HG03196 (cell line): ENCODE measurements around the gene LRRC52.

ENCODE experiments used
- ATAC-seq: cut with Tn5 transposase; IDR thresholded peaks from one replicate; pipeline ENCODE4 v1.9.1; 2021; ENCODE audit not compliant: unreplicated experiment

Gene LRRC52

GRCh38 chr1:165537356-165538109 is 6.3 kb upstream of the LRRC52 start:
- ATAC-seq: no peak

GRCh38 chr1:165539306-165539705 is 4.5 kb upstream of the LRRC52 start:
- no peak for ATAC-seq

GRCh38 chr1:165539908-165540307 is 3.9 kb upstream of the LRRC52 start:
- ATAC-seq: no peak

GRCh38 chr1:165542015-165542631 is 1.7 kb upstream of the LRRC52 start:
- no peak for ATAC-seq

GRCh38 chr1:165542647-165543046 is 1.2 kb upstream of the LRRC52 start:
- ATAC-seq: no peak

GRCh38 chr1:165544996-165545395 is 1.2 kb downstream of the LRRC52 start:
- ATAC-seq: no peak

GRCh38 chr1:165545974-165546373 is 2.2 kb downstream of the LRRC52 start:
- ATAC-seq: no peak

GRCh38 chr1:165549973-165550372 is 6.2 kb downstream of the LRRC52 start:
- no peak for ATAC-seq

GRCh38 chr1:165551469-165551868 is 7.7 kb downstream of the LRRC52 start:
- no peak for ATAC-seq

GRCh38 chr1:165560883-165561656 is 17.3 kb downstream of the LRRC52 start:
- ATAC-seq: no peak

GRCh38 chr1:165562571-165562970 is 18.8 kb downstream of the LRRC52 start:
- no peak for ATAC-seq

GRCh38 chr1:165563551-165563950 is 19.8 kb downstream of the LRRC52 start:
- ATAC-seq: no peak

GRCh38 chr1:165564561-165564960 is 20.8 kb downstream of the LRRC52 start:
- no peak for ATAC-seq

- ATAC-seq: no peak
Measured at GRCh38 chr1:165565751-165566490, 22.1 kb downstream of the LRRC52 start.

- no peak for ATAC-seq
Measured at GRCh38 chr1:165570078-165570477, 26.3 kb downstream of the LRRC52 start.

- no peak for ATAC-seq
Measured at GRCh38 chr1:165573787-165574186, 30.0 kb downstream of the LRRC52 start.

- no peak for ATAC-seq
Measured at GRCh38 chr1:165574295-165574694, 30.5 kb downstream of the LRRC52 start.

GRCh38 chr1:165575468-165576099 is 31.8 kb downstream of the LRRC52 start:
- no peak for ATAC-seq

- no peak for ATAC-seq
Measured at GRCh38 chr1:165576536-165576935, 32.7 kb downstream of the LRRC52 start.

GRCh38 chr1:165577707-165578106 is 33.9 kb downstream of the LRRC52 start:
- ATAC-seq: no peak
